ENCODE measurements around the gene TRIM54.
"Not testable (repeated sequence)": the region's sequence is repeated elsewhere in the genome, so short reads cannot be mapped to it uniquely, and the experiment has no call there.

The TRIM54 gene

DNA sequence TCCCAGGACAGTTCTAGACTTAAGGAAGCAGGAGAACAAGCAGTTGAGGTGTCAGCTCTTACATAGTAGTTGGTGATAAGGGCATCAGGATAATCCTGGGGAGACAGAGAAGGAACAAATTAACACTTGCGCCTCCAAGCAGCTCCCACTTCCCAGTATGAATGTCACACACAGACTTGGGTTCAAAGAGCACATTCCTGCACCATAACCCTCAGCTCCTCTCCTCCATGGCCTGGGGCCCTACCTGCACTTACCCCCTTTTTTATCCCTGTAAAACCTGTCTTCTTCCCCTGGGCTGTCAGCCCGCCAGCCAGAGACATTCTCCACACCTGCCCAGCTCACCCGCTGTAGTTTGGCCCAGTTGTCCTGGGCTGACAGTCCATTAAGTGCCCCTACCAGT is 29.9 kb downstream of the TRIM54 start:
- TF ChIP-seq, protein P1, sequence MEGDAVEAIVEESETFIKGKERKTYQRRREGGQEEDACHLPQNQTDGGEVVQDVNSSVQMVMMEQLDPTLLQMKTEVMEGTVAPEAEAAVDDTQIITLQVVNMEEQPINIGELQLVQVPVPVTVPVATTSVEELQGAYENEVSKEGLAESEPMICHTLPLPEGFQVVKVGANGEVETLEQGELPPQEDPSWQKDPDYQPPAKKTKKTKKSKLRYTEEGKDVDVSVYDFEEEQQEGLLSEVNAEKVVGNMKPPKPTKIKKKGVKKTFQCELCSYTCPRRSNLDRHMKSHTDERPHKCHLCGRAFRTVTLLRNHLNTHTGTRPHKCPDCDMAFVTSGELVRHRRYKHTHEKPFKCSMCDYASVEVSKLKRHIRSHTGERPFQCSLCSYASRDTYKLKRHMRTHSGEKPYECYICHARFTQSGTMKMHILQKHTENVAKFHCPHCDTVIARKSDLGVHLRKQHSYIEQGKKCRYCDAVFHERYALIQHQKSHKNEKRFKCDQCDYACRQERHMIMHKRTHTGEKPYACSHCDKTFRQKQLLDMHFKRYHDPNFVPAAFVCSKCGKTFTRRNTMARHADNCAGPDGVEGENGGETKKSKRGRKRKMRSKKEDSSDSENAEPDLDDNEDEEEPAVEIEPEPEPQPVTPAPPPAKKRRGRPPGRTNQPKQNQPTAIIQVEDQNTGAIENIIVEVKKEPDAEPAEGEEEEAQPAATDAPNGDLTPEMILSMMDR (IDR thresholded peaks at IDR 0.05; ENCODE audit: low read length, missing control alignments), result no peak
- DNase-seq (ENCODE audit: low read depth), result no peak
- no peak overlapping the region for H3K4me3 ChIP-seq (replicated peaks; ENCODE audit: low read depth, low read length)

DNA sequence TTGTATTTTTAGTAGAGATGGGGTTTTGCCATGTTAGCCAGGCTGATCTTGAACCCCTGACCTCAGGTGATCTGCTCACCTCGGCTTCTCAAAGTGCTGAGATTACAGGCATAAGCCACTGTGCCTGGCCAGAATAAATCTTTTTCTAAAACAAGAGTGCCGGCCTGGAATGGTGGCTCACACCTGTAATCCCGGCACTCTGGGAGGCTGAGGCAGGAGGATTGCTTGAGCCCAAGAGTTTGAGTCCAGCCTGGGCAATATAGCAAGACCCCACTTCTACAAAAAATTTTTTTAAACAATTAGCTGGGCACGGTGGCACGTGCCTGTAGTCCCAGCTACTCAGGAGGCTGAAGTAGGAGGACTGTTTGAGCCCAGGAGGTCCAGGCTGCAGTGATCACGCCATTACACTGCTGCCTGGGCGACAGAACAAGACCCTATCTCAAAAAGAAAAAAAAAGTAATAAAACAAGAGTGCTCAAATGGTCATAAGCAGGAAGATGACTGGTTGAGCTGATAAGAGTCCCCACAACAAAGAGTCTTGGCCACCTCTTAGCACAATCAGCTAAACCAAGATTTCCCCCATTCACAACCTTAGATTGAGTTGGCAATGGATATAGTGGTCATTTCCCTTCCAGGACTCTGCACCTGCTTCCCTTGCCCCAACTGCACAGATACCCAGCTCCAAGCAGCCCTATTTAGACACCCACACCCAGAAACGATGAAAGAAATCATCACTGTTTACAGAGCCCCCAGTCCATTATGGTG is 31.8 kb downstream of the TRIM54 start:
- TF ChIP-seq, protein P1 (IDR thresholded peaks at IDR 0.05; ENCODE audit: low read length, missing control alignments), result no peak
- DNase-seq (ENCODE audit: low read depth), result no peak
- no peak overlapping the region for H3K4me3 ChIP-seq (replicated peaks; ENCODE audit: low read depth, low read length)

DNA sequence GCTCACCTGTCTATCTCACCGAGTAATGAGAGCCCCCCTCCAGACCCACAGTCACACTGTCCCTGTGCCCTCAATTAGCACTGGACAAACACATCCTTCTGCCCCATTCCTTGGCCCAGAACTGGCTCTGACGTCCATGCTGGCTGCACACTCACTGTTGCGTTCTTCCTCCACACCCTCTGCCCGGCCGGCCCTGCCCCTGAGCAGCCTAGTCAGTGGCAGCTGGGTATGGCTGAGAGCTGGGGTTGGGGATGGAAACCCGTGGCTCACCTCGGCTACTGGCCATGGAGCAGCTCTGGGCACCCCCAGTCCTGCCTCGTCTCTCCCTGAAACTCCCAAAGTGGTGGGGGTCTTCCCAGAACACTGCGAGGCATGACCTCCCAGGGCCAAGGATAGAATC is 32.5 kb downstream of the TRIM54 start:
- no peak for DNase-seq (ENCODE audit: low read depth)
- TF ChIP-seq, protein P1 (IDR thresholded peaks at IDR 0.05; ENCODE audit: low read length, missing control alignments), result no peak
- H3K4me3 ChIP-seq (replicated peaks; ENCODE audit: low read depth, low read length), result no peak overlapping the region

DNA sequence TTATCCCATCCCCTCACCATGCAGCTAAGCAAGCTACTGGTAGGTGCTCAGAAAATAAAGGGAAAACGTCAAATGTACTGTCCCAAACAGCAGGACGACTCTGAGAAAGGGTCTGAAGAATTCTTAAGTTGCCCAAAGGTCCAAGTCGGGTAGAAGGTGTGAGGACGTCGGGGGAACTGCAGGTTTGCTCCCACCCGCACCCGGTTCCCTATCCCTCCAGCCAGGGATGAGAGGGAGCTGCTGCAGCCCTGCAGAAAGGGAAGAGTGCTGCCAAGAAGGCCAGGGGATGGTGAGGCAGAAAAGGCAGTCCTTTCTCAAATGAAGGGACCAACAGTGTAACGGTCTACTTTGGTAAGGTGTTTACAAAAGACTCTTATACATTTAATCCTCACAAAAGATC is 32.9 kb downstream of the TRIM54 start:
- TF ChIP-seq, protein P1 (IDR thresholded peaks at IDR 0.05; ENCODE audit: low read length, missing control alignments), result no peak
- H3K4me3 ChIP-seq (replicated peaks; ENCODE audit: low read depth, low read length), result no peak overlapping the region

DNA sequence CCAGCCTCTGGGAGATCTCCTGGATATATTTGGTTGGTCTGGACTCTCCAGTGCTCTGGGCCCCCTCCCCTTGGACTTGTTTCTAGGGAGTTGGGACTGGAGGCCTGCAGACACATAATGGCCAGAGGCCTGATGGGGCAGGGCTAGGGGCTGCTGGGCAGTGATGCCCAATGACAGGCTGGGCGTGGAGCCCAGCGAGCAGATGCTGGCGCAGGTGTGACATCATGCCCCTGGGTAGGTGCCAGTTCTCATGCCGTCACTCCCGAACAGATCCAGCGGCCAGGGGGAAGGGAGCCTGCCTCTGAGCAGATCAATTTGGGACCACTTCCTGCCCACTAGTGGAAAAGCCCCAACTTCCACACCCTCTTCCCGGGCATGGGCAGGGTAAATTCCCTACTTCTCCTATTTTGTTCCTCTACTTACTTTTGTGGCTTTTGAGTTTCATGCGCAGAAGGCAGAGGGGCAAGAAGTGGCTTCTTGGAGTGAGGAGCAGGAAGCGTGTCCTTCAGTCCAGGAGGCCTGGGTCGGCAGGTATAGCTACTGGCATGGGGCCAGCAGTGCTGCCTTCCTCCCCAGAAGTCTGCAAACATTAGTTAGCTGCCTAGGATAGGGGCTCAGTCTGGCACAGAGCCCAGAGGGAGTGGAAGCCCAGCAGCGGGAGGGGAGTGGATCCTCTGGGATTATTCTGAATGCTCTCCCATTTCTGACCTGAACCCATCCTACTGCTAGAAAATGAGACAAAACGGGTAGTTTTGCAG is 34.6 kb downstream of the TRIM54 start:
- TF ChIP-seq, protein P1 (IDR thresholded peaks at IDR 0.05; ENCODE audit: low read length, missing control alignments), result no peak
- no peak for DNase-seq (ENCODE audit: low read depth)
- H3K4me3 ChIP-seq (replicated peaks; ENCODE audit: low read depth, low read length), result no peak overlapping the region

More for the DNA sequence above, 32.9 kb downstream of the TRIM54 start:
- DNase-seq (ENCODE audit: low read depth), result no peak

DNA sequence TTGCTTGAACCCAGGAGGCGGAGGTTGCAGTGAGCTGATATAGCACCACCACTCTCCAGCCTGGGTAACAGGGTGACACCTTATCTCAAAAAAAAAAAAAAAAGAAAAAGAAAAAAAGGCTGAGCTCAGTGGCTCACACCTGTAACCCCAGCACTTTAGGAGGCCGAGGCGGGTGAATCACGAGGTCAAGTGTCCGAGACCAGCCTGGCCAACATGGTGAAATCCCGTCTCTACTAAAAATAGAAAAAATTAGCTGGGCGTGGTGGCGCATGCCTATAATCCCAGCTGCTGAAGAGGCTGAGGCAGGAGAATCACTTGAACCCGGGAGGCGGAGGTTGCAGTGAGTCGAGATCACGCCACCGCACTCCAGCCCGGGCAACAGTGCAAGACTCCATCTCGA is 37.6 kb downstream of the TRIM54 start:
- H3K4me3 ChIP-seq (replicated peaks; ENCODE audit: low read depth, low read length); DNase-seq (ENCODE audit: low read depth): not testable (repeated sequence)

DNA sequence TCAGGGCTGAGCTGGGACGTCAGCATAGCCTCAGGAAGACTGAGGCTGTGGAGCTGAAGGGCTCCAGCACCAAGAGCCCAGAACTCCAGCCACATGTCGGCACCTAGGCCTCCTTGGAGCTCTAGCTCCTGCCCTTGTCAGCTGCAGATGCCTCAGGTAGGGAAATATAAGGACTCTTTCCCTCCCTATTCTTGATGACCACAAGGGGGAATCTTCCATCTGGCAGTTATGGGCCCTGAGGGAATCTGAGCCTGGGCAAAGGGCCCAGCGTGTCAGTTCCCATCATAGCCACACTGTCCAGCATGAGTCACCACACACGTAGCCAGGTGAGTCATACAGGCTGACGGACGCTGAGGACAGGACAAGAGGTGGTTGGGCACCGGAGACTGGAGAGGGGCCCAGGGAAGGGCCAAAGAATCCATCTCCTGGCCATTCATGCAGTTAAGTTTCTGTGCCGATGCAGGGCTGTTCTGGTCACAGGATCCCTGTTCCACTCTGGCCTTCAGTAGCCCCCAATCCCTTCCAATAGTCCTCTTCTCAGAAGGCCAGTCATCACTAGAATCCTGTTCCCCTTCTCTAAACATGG is 38.8 kb downstream of the TRIM54 start:
- TF ChIP-seq, protein P1 (IDR thresholded peaks at IDR 0.05; ENCODE audit: low read length, missing control alignments), result peak; percentile 78
- peak; percentile 99 for DNase-seq (ENCODE audit: low read depth)
- H3K4me3 ChIP-seq (replicated peaks; ENCODE audit: low read depth, low read length), result peak overlapping the region; percentile 15
